Measurements from ENCODE around the gene SLC7A9. TPM values are rescaled to one million over a fixed set of nuclear protein-coding genes. Genes with fewer than 3 reads are reported as not detected.

Gene SLC7A9
- total and polyA plus RNA-seq, 10 of the 15 experiments (the other 5 are each of a cell fraction or from before 2014, with no cell fraction given) = 0.13 to 0.17 TPM; not detected in 8

GRCh38 chr19:32919365-32919764, 49.8 kb upstream of the SLC7A9 start (continued):
- TF ChIP-seq, protein P1, sequence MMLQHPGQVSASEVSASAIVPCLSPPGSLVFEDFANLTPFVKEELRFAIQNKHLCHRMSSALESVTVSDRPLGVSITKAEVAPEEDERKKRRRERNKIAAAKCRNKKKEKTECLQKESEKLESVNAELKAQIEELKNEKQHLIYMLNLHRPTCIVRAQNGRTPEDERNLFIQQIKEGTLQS (IDR thresholded peaks at IDR 0.05; ENCODE audit: borderline replicate concordance, extremely low read depth, low read depth, low read length) = no peak
- TF ChIP-seq SREBF2 (IDR thresholded peaks at IDR 0.05; ENCODE audit: low read length) = no peak

- intact Hi-C loops (cut with micrococcal nuclease; ENCODE audit: unreplicated experiment) (no loop called here), in situ Hi-C loops (cut with MboI) (no loop called here)
- ChIA-PET RAD21 (ENCODE audit: unreplicated experiment) (no interaction called here), SMC1A (ENCODE audit: uncharacterized antibody, unreplicated experiment) (no interaction called here), POLR2A (no interaction called here), CTCF (no interaction called here)
- H3K9me3 ChIP-seq (replicated peaks; ENCODE audit: control insufficient read depth, insufficient read depth, low read length) = no peaks in the 10 kb centered on the region
- H3K9ac ChIP-seq (ENCODE audit: control insufficient read depth, insufficient read depth, low read length) = no peak overlapping the region
- no peaks in the 10 kb centered on the region; a peak in 1 of 4 replicates for H3K36me3 ChIP-seq (ENCODE audit: control insufficient read depth in 2 of 2, insufficient read depth in 2 of 2, low read length in 1 of 2)
- DNase-seq (ENCODE audit: low read depth, low spot score) (no peak), ATAC-seq (no peak), FAIRE-seq (no peak)
- no peak overlapping the region for H2AFZ ChIP-seq (ENCODE audit: control insufficient read depth, low read depth, low read length)
- H3K4me2 ChIP-seq (ENCODE audit: control insufficient read depth, insufficient read depth) = no peak overlapping the region
- 85% methylated on average over 8 of the region's 8 CpGs for WGBS (ENCODE audit: insufficient coverage, insufficient replicate concordance, low lambda C conversion rate, missing lambda C conversion rate)
- TF ChIP-seq CEBPB (IDR thresholded peaks at IDR 0.05; ENCODE audit: borderline replicate concordance in 1 of 2, low read depth in 2 of 2, low read length in 2 of 2) (no peak), NRF1 (conservative IDR thresholded peaks at IDR 0.05; ENCODE audit: low read depth, low read length) (no peak), RAD21 (IDR thresholded peaks at IDR 0.05; ENCODE audit: insufficient read depth, low read depth, low read length) (no peak), ESRRA (IDR thresholded peaks at IDR 0.05; ENCODE audit: low read length) (no peak), MAX (IDR thresholded peaks at IDR 0.05; ENCODE audit: low read depth, low read length) (no peak), SREBF1 (IDR thresholded peaks at IDR 0.05; ENCODE audit: low read length) (no peak), SIX5 (IDR thresholded peaks at IDR 0.05; ENCODE audit: low read depth, low read length, severe bottlenecking) (no peak), MLLT1 (IDR thresholded peaks at IDR 0.05) (no peak), RFX5 (IDR thresholded peaks at IDR 0.05; ENCODE audit: low read depth, low read length) (no peak), NR2F1 (conservative IDR thresholded peaks at IDR 0.05) (no peak), FOXM1 (IDR thresholded peaks at IDR 0.05; ENCODE audit: low read depth, low read length) (no peak)
- H3K79me2 ChIP-seq (ENCODE audit: control insufficient read depth, insufficient read depth, low read length) = no peaks in the 10 kb centered on the region
- BruUV-seq (replicated peaks) = no TSS peak
- H3K27ac ChIP-seq (ENCODE audit: control insufficient read depth, insufficient read depth) = no peak overlapping the region
- H3K4me1 ChIP-seq (ENCODE audit: control insufficient read depth, insufficient read depth, low read length) = no peaks in the 10 kb centered on the region
- H3K4me3 ChIP-seq = no peak overlapping the region
- H3K27me3 ChIP-seq (replicated peaks in 1 of 2; ENCODE audit: control insufficient read depth in 2 of 2, insufficient read depth in 2 of 2, low read length in 1 of 2) = no peaks in the 10 kb centered on the region
- H4K20me1 ChIP-seq (ENCODE audit: control insufficient read depth, insufficient read depth) = no peaks in the 10 kb centered on the region
These were observed 48.0 kb upstream of the SLC7A9 start for GRCh38 chr19:32917616-32917996.
